Measurements from ENCODE around the gene EMC6. TPM values are rescaled to one million over a fixed set of nuclear protein-coding genes. Genes with fewer than 3 reads are reported as not detected.

Gene EMC6
- total RNA-seq (2014; rRNA removed; shearing (Covaris generic); ENCODE audit: low replicate concordance), result 19.1 and 34.7 TPM in 2 replicates

GRCh38 chr17:3668279-3669084 lies at the start of gene EMC6, which contains the start of gene TAX1BP3:
EMC6 (plus strand) TSS chr17:3668812; CDS start chr17:3669147, 335 bp downstream.
TAX1BP3 (minus strand) TSS chr17:3668578; CDS start chr17:3668526, 52 bp downstream.
- in situ Hi-C loops (cut with HindIII; ENCODE audit: low pct_unique_long_range_greater_than_20kb, low sequenced_read_pairs), result no loop called here

DNA sequence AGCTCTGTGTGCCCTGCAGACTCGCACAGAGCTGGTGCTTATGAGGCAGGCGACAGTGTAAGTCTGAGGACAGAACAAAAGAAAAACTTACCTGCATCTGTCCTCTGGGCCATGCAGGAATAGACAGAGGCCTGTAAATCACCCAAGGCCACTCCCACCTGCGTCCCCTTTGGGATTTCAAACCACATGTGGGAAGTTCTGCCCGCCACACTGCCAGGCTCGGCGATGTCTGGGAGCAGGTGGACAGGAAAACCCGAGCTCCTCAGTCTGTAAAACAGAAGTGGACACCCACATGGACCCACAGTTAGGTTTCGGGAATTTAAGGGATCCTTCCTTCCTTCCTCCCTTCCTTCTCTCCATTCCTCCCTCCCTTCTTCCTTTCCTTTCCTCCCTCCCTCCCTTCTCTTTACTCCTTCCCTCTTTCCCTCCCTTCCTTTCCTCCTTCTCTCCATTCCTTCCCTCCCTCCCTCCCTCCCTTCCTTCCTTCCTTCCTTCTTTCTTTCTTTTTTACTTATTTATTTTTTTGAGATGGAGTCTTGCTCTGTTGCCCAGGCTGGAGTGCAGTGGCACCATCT lies 47.4 kb upstream of the EMC6 start:
- in situ Hi-C loops (cut with HindIII; ENCODE audit: low pct_unique_long_range_greater_than_20kb, low sequenced_read_pairs), result no loop called here
- DNase-seq (ENCODE audit: low read depth), result no peak

More at GRCh38 chr17:3668279-3669084, at the start of gene EMC6, which contains the start of gene TAX1BP3:
- peak; percentile 96 for DNase-seq (ENCODE audit: low read depth)

GRCh38 chr17:3622977-3623594 lies 45.5 kb upstream of the EMC6 start:
- no peak for DNase-seq (ENCODE audit: low read depth)
- in situ Hi-C loops (cut with HindIII; ENCODE audit: low pct_unique_long_range_greater_than_20kb, low sequenced_read_pairs), result no loop called here

GRCh38 chr17:3626831-3627768 lies 41.5 kb upstream of the EMC6 start:
- DNase-seq (ENCODE audit: low read depth), result no peak
- in situ Hi-C loops (cut with HindIII; ENCODE audit: low pct_unique_long_range_greater_than_20kb, low sequenced_read_pairs), result no loop called here

DNA sequence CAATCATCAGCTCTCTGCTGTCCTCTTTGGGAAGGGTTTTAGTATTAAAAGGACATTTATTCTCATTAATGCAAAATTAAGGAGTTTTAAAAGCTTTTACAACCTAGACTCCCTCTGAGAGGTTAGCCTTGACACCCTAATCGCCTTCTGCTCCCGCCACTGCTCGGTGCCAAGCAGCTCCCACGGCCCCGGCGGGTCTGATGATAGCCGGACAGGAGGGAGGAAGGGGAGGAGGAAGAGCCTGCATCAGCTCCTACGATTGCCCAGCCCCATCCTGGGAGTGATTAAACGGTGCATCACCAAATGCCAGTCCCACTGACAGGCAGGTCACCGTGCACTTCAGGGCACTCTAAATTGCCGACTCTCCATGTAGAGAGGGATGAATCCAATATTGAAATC lies 40.8 kb upstream of the EMC6 start:
- in situ Hi-C loops (cut with HindIII; ENCODE audit: low pct_unique_long_range_greater_than_20kb, low sequenced_read_pairs), result no loop called here
- DNase-seq (ENCODE audit: low read depth), result no peak

DNA sequence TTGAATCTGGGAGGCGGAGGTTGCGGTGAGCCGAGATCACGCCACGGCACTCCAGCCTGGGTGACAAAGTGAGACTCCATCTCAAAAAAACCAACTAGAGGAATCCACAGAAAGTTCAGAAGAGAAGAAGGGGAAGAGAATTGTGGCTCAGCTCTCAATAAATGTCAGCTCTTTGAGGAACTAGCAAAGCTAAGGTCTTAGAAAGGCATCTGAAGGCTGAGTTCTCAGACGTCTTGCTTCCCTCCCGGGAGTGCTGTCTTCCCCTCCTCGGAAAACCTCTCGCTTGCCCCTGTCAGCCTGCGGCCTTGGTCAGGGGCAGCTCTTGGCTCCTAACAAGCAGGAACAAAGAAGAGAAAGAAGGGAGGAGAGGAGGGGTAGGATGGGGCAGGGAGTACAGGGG lies 37.8 kb upstream of the EMC6 start:
- no peak for DNase-seq (ENCODE audit: low read depth)
- in situ Hi-C loops (cut with HindIII; ENCODE audit: low pct_unique_long_range_greater_than_20kb, low sequenced_read_pairs), result no loop called here

GRCh38 chr17:3632287-3632686 lies 36.3 kb upstream of the EMC6 start:
- in situ Hi-C loops (cut with HindIII; ENCODE audit: low pct_unique_long_range_greater_than_20kb, low sequenced_read_pairs), result no loop called here
- no peak for DNase-seq (ENCODE audit: low read depth)

GRCh38 chr17:3635474-3636153 lies 33.0 kb upstream of the EMC6 start:
- peak; percentile 12 for DNase-seq (ENCODE audit: low read depth)
- in situ Hi-C loops (cut with HindIII; ENCODE audit: low pct_unique_long_range_greater_than_20kb, low sequenced_read_pairs), result no loop called here

DNA sequence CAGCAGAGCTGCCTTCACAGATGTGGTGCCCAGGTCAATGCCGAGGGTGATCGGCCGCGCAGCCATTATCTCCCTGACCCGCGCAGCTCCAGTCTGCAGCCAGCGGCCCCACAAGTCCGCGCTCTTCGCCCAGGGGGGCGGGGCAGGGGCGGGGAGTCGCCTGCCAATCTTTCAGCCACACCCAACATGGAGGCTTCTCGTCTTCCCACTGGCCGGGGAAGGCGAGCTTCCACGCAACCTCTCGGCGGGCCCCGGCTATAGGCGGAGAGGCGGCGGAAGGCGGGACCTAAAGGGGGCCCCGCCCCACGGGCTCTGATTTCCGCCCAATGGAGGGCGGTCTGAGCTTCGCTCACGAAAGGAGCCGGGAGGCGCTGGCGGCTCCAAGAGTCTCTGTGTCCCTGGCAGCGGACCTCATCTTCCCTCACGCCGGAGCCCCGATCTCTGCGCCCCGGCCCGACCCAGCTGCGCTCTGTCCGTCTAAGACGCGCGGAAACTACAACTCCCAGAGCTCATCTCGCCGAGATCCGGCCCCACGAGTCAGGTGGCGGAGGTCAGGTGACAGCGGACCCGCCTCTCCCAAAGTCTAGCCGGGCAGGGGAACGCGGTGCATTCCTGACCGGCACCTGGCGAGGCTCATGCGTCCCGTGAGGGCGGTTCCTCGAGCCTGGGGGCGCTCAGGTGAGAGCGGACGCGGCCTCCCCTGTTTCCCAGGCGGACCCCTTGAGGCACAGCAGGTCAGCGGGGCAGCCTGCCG lies 32.3 kb upstream of the EMC6 start, which contains the start of the genes CTNS and SHPK:
CTNS (plus strand) TSS at position 607 of the 754 bp plus-strand sequence. CDS start 3,447 bp downstream, outside the sequence.
SHPK (minus strand) TSS at position 97 of the 754 bp plus-strand sequence; CDS start at position 66, 31 bp downstream.
- peak; percentile 96 for DNase-seq (ENCODE audit: low read depth)
- in situ Hi-C loops (cut with HindIII; ENCODE audit: low pct_unique_long_range_greater_than_20kb, low sequenced_read_pairs), result no loop called here

DNA sequence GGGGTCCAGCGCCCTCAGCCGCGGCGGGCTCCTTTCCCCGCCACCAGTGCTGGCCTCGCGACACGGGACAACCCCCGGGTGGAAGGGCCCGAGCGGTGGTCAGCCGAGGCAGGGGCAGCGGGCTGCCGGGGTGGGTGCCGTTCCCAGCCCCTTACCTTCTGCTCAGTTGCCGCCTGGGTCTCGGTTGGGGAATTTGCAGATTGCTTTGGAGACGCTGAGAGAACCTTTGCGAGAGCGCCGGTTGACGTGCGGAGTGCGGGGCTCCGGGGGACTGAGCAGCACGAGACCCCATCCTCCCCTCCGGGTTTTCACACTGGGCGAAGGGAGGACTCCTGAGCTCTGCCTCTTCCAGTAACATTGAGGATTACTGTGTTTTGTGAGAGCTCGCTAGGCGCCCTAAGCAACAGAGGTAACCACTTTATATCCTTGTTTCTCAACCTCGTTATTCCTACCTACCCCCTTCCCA lies 31.7 kb upstream of the EMC6 start:
- no peak for DNase-seq (ENCODE audit: low read depth)
- in situ Hi-C loops (cut with HindIII; ENCODE audit: low pct_unique_long_range_greater_than_20kb, low sequenced_read_pairs), result no loop called here

DNA sequence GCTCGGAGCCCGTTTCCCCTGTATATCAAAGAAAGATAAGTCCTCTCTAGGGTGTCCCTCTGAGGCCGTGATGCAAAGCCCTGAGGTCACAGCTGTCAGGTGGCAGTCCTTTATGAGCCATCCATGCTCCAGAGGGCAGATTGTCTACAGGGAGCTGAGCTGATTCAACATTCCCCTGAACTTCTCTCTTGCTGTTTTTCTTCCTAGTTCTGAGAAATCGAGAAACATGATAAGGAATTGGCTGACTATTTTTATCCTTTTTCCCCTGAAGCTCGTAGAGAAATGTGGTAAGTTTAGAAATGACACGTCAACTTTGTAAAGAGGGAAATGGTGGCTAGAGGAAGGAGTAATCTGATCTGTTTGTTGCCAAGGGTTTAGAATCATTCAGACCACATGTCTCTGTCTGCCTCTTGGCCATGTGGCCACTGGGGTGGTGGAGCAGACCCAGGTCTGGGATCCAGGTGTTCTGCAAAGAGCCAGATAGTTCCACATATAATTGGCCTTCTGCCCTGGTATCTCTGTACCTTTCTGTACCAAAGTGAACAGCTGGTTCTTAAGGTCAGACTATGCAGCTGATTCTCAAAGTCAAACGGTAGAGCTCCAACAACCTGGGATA lies 28.5 kb upstream of the EMC6 start:
- in situ Hi-C loops (cut with HindIII; ENCODE audit: low pct_unique_long_range_greater_than_20kb, low sequenced_read_pairs), result no loop called here

DNA sequence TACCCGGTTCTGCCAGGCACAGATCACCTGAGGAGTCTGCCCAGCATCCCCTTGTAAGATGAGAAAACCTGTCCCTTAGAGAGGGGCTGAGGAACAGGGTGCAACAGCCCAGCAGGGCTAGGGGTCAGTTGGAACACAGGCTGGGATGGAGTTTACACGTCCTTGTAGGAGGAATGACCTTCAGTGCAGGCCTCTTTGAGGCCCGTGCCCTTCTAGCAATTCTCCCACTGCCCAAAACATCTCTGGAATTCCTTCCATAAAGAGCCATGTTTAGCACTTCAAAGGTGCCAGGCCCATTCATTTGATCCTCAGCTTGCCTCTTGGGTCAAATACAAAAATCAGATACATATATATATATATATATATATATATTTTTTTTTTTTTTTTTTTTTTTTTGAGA lies 27.6 kb upstream of the EMC6 start:
- no peak for DNase-seq (ENCODE audit: low read depth)
- in situ Hi-C loops (cut with HindIII; ENCODE audit: low pct_unique_long_range_greater_than_20kb, low sequenced_read_pairs), result no loop called here

More for the DNA sequence above, 28.5 kb upstream of the EMC6 start:
- no peak for DNase-seq (ENCODE audit: low read depth)

DNA sequence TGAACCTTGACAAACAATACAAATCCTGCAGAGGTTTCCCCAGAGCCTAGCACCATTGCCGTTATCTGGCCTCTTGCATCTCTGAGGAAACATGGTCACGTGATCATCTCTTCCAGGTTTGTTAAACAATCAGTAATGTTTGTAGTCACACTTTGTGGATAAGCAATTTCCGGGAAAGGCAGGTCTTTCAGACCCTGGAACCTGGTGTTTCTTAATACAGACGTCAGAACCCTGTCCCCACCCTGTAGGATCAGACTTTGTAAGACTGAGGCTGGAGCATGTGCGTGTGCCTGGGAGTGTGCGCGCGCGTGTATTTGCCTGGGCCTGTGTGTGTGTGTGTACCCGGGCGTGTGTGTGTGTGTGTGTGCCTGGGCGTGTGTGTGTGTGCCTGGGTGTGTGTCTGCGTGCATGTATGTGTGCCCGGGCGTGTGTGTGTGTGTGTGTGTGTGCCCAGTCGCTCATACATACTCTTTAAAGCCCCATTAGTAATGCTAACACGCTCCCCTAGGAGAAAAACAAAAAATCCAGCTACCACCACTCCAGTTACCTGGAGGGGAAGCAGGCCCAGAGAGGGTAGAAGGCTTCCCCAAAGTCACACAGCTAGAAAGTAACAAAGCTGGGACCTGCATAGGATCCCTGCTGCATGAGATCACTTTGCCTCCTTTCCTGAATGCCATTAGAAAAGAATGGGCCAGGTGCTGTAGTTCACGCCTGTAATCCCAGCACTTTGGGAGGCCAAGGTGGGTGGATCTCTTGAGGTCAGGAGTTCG lies 26.7 kb upstream of the EMC6 start:
- peak; percentile 70 for DNase-seq (ENCODE audit: low read depth)
- in situ Hi-C loops (cut with HindIII; ENCODE audit: low pct_unique_long_range_greater_than_20kb, low sequenced_read_pairs), result no loop called here

- no peak for DNase-seq (ENCODE audit: low read depth)
- in situ Hi-C loops (cut with HindIII; ENCODE audit: low pct_unique_long_range_greater_than_20kb, low sequenced_read_pairs), result no loop called here
Measured at GRCh38 chr17:3643889-3644349, 24.7 kb upstream of the EMC6 start.

DNA sequence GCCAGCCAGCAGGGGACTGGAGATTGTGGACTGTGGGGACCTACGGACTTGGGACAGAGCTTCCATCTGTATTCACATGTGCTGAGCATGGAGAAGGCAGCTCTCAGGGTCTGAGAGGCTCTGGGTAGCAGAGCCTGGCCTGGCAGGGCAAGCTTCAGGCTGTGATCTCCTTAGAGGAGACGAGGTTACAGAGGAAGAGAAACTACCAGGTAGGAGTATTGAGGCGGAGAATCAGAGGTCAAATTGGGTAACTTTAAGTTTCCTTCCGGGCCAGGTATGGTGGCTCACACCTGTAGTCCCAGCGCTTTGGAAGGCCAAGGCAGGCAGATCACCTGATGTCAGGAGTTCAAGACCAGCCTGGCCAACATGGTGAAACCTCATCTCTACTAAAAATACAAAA lies 23.3 kb upstream of the EMC6 start:
- in situ Hi-C loops (cut with HindIII; ENCODE audit: low pct_unique_long_range_greater_than_20kb, low sequenced_read_pairs), result no loop called here
- no peak for DNase-seq (ENCODE audit: low read depth)

Measured in Caki2 (cell line).